ENCODE results near the gene OR52M1.

GRCh38 chr11:4544891-4545290 is at the start of gene OR52M1:
- TF ChIP-seq, protein P1, sequence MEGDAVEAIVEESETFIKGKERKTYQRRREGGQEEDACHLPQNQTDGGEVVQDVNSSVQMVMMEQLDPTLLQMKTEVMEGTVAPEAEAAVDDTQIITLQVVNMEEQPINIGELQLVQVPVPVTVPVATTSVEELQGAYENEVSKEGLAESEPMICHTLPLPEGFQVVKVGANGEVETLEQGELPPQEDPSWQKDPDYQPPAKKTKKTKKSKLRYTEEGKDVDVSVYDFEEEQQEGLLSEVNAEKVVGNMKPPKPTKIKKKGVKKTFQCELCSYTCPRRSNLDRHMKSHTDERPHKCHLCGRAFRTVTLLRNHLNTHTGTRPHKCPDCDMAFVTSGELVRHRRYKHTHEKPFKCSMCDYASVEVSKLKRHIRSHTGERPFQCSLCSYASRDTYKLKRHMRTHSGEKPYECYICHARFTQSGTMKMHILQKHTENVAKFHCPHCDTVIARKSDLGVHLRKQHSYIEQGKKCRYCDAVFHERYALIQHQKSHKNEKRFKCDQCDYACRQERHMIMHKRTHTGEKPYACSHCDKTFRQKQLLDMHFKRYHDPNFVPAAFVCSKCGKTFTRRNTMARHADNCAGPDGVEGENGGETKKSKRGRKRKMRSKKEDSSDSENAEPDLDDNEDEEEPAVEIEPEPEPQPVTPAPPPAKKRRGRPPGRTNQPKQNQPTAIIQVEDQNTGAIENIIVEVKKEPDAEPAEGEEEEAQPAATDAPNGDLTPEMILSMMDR (conservative IDR thresholded peaks at IDR 0.05; ENCODE audit: low read length), result no peak
- TF ChIP-seq EZH2phosphoT487 (IDR thresholded peaks at IDR 0.05; ENCODE audit: borderline replicate concordance, low read depth, low read length), result no peak
